CD4-positive, alpha-beta T cell (primary cell): ENCODE measurements around the gene ZBTB20. TPM values are rescaled to one million over a fixed set of nuclear protein-coding genes. Genes with fewer than 3 reads are reported as not detected.

ENCODE experiments used
- ATAC-seq: fragments of 200-7000 bp; cut with Tn5 transposase; one replicate; pipeline ENCODE4 v1.10.0; 2022; ENCODE audit warnings: mild to moderate bottlenecking; ENCODE audit not compliant: poor library complexity
- CTCF ChIA-PET: fragments of 350-600 bp; sonication (Branson Sonifier 250); formaldehyde crosslinking; loops from one replicate; lab custom pipeline; 2021; ENCODE audit warnings: antibody characterized with exemption, inconsistent platforms; lab: Charles Lee
- POLR2A ChIA-PET: fragments of 350-600 bp; sonication (Branson Sonifier 250); formaldehyde crosslinking; loops from one replicate; lab custom pipeline; 2021; ENCODE audit warnings: antibody characterized with exemption, inconsistent platforms; lab: Charles Lee
- DNase-seq, 14 experiments: peaks; one replicate each; pipeline ENCODE4 v3.0.0-alpha.2; 2013 to 2020; ENCODE audit warnings: mixed read lengths in 2 of 14
- H3K27ac ChIP-seq, 2 donors: one replicate each; pipeline versions ENCODE4 v1.5.1 to v1.7.0; 2013; ENCODE audit warnings: low read length in 2 of 2, low read depth in 1 of 2, mild to moderate bottlenecking in 1 of 2
- H3K27me3 ChIP-seq, 2 experiments: 1 replicate in 1 of 2; 2 replicates in 1 of 2; pipeline versions ENCODE4 v1.6.1 to v1.7.0; 2013; ENCODE audit warnings: low read length in 2 of 2, control low read depth in 1 of 2, mild to moderate bottlenecking in 1 of 2, moderate library complexity in 1 of 2; ENCODE audit not compliant: insufficient read depth in 2 of 2, control insufficient read depth in 1 of 2
- H3K36me3 ChIP-seq: one replicate; pipeline ENCODE4 v1.6.1; 2013; ENCODE audit warnings: low read length, control low read depth; ENCODE audit not compliant: insufficient read depth
- H3K4me1 ChIP-seq: one replicate; pipeline ENCODE4 v1.6.1; 2013; ENCODE audit warnings: low read length, control low read depth; ENCODE audit not compliant: insufficient read depth
- H3K4me3 ChIP-seq: one replicate; pipeline ENCODE4 v1.5.1; 2013; ENCODE audit warnings: mild to moderate bottlenecking, low read length, moderate library complexity
- H3K9me3 ChIP-seq, 2 experiments: 1 replicate in 1 of 2; 2 replicates in 1 of 2; pipeline versions ENCODE4 v1.6.1 to v1.7.0; 2013; ENCODE audit warnings: low read length in 2 of 2, mild to moderate bottlenecking in 2 of 2, control low read depth in 1 of 2, moderate library complexity in 1 of 2; ENCODE audit not compliant: control insufficient read depth in 1 of 2, insufficient read depth in 1 of 2
- H3K27ac Mint-ChIP-seq: one replicate; pipeline ENCODE4 v1.8.0; 2020; ENCODE audit warnings: mixed read lengths
- H3K27me3 Mint-ChIP-seq: one replicate; pipeline ENCODE4 v1.8.0; 2021; ENCODE audit warnings: mixed read lengths
- H3K36me3 Mint-ChIP-seq: one replicate; pipeline ENCODE4 v1.8.0; 2021; ENCODE audit warnings: low read depth, mixed read lengths
- H3K4me1 Mint-ChIP-seq: one replicate; pipeline ENCODE4 v1.8.0; 2021; ENCODE audit warnings: low read depth, mixed read lengths
- H3K4me3 Mint-ChIP-seq: one replicate; pipeline ENCODE4 v1.8.0; 2020; ENCODE audit warnings: mild to moderate bottlenecking, mixed read lengths
- H3K9me3 Mint-ChIP-seq: one replicate; pipeline ENCODE4 v1.8.0; 2020; ENCODE audit warnings: mixed read lengths
- CTCF ChIP-seq: fragments of 200-600 bp; IDR thresholded peaks from one replicate; pipeline ENCODE4 v1.8.0; 2022; ENCODE audit warnings: antibody characterized with exemption, mild to moderate bottlenecking
- intact Hi-C, 2 experiments: fragments of 100-400 bp; cut with DNase I in 1 of 2; cut with micrococcal nuclease in 1 of 2; formaldehyde crosslinking; loops; one replicate each; pipeline versions ENCODE4 v1.15.1 to v1.9.0; 2023 to 2025; cut with DNase I, micrococcal nuclease
- total RNA-seq, 174 experiments: library from RNA in 2 of 174; stranded (reverse) in 2 of 174; gene quantifications; one replicate each; pipeline ENCODE4 v1.2.3 and lab custom pipeline; 2021 to 2026

Gene ZBTB20
- total RNA-seq, 2 experiments from 2014 or later, result 41.6 to 47.4 TPM

GRCh38 chr3:114933407-114933806 is 213.7 kb downstream of the ZBTB20 start:
- H3K9me3 ChIP-seq, result peaks cover 0 to 13% of the 10 kb centered on the region in 2 experiments

GRCh38 chr3:114929971-114930732 is 216.9 kb downstream of the ZBTB20 start:
- POLR2A ChIA-PET, result no interaction called here
- intact Hi-C loops, result no loop called here
- peaks cover 4% of the 10 kb centered on the region for H3K36me3 ChIP-seq
- Mint-ChIP-seq H3K9me3 (peaks cover 2% of the 10 kb centered on the region), H3K4me3 (no peak overlapping the region), H3K36me3 (peaks cover 75% of the 10 kb centered on the region), H3K4me1 (no peaks in the 10 kb centered on the region), H3K27ac (no peak overlapping the region), H3K27me3 (no peaks in the 10 kb centered on the region)
- H3K9me3 ChIP-seq, result peaks cover 0 to 7% of the 10 kb centered on the region in 2 experiments
- ATAC-seq, result no peak
- H3K27ac ChIP-seq, result no peak overlapping the region
- no peak for DNase-seq
- H3K4me3 ChIP-seq, result no peak overlapping the region
- no peaks in the 10 kb centered on the region for H3K4me1 ChIP-seq
- H3K27me3 ChIP-seq, result no peaks in the 10 kb centered on the region
- no peak for TF ChIP-seq CTCF
- CTCF ChIA-PET, result no interaction called here

More at GRCh38 chr3:114933407-114933806, 213.7 kb downstream of the ZBTB20 start:
- Histone ChIP-seq H3K27me3 (no peaks in the 10 kb centered on the region), H3K27ac (no peak overlapping the region), H3K36me3 (peaks cover 10% of the 10 kb centered on the region), H3K4me3 (no peak overlapping the region), H3K4me1 (no peaks in the 10 kb centered on the region)
- CTCF ChIA-PET, result no interaction called here
- Mint-ChIP-seq H3K27me3 (no peaks in the 10 kb centered on the region), H3K4me1 (no peaks in the 10 kb centered on the region), H3K36me3 (peaks cover 83% of the 10 kb centered on the region), H3K9me3 (peaks cover 2% of the 10 kb centered on the region), H3K4me3 (no peak overlapping the region), H3K27ac (no peak overlapping the region)
- ATAC-seq (no peak), DNase-seq (no peak)
- POLR2A ChIA-PET, result no interaction called here
- no peak for TF ChIP-seq CTCF
- intact Hi-C loops, result no loop called here

GRCh38 chr3:114928989-114929640 is 218.0 kb downstream of the ZBTB20 start:
- no peak for TF ChIP-seq CTCF
- peaks cover 77% of the 10 kb centered on the region for H3K36me3 Mint-ChIP-seq
- POLR2A ChIA-PET, result no interaction called here

More at GRCh38 chr3:114928989-114929640, 218.0 kb downstream of the ZBTB20 start:
- Histone ChIP-seq H3K27ac (no peak overlapping the region), H3K4me1 (no peaks in the 10 kb centered on the region), H3K4me3 (no peak overlapping the region), H3K36me3 (peaks cover 3% of the 10 kb centered on the region), H3K9me3 (peaks cover 0 to 7% of the 10 kb centered on the region in 2 experiments), H3K27me3 (no peaks in the 10 kb centered on the region)
- intact Hi-C loops, result no loop called here
- no peak for DNase-seq
- Mint-ChIP-seq H3K9me3 (peaks cover 2% of the 10 kb centered on the region), H3K4me3 (no peak overlapping the region), H3K27me3 (no peaks in the 10 kb centered on the region), H3K27ac (no peak overlapping the region), H3K4me1 (no peaks in the 10 kb centered on the region)
- CTCF ChIA-PET, result no interaction called here
- no peak for ATAC-seq
